ENCODE results near the gene PIGM. TPM values are rescaled to one million over a fixed set of nuclear protein-coding genes. Genes with fewer than 3 reads are reported as not detected.
A peak's percentile ranks its signal among the peaks of the same experiment; 100 is the strongest.

PIGM gene
- total RNA-seq (2014; rRNA removed; shearing (Covaris generic)) = 6.0 and 6.3 TPM in 2 replicates

DNA sequence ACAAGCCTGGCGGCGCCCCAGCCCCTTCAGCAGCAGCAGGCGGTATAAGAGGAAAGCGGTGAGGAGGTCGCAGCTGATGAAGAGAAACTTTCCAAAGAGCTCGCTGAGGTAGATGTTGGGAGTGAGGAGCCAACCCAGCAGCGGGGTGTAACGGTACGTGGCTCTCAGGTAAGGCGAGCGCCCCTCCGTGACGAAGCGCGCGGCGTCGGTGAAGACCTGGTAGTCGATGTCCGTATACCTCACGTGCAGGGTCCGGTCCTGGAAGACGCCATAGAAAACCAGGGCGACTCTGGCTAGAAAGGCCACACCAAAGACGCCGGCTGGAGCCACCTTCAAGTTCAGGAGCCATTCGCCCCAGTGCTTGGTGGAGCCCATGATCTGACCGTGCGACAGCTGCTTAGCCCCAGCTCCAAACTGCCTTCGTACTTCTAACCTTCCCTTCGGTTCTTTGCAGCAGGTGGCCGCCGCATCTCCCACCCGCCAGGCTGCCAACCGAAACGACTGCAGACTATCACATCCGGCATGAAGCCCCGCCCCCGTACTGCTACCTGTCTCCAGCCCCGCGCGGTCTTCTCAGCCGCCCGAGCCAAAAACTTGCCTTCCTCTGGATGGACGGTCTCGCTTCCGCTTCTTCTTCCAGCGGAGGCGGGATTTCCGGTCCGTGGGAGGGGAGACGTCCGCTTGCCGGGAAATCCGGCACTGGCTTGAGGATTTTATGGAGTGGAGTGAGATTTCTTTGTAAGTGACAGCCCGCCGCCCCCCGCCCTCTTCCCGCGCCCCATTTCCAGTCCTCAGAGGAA is at the start of gene PIGM:
PIGM (minus strand) TSS at position 626 of the 800 bp plus-strand sequence; CDS start at position 375, 251 bp downstream.
- peak; percentile 92 for DNase-seq (ENCODE audit: low spot score)

DNA sequence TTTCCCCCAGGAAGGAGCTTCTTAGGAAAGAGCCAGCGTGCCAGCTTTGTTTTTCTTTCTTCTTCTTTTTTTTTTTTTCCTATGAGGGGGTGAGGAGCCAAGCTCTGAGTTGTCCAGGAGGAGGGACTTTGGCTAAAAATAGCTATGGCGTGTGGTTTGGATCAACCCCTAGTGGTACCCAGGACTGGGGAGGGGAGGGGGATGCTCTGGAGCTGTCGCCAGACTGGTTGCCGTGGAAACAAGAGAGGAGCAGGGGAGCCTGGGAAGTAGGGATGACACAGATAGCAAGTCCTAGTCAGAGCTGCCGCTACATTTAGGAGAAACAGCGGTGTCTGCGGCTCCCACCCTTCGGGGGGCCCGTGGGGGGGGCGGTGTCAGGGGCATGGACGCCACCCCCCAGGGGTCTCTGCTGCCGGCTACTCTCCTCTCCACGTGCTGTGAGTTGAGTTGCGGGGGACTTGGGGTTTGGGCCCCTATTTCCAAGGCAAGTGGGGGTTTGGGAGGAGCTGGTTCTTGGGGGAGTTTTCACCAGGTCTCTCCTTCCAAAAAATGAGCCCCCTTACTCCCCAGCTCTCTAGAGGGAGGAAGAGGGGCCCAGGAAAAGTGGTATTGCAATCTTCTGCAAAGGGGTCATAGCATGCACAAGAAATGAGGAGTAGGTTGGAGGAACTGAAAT is 49.6 kb upstream of the PIGM start, which contains the start of gene KCNJ9:
KCNJ9 (plus strand) TSS at position 278 of the 676 bp plus-strand sequence. CDS start 2,493 bp downstream, outside the sequence.
- no peak for DNase-seq (ENCODE audit: low spot score)

GRCh38 chr1:160080381-160081100 is 48.8 kb upstream of the PIGM start:
- DNase-seq (ENCODE audit: low spot score) = peak; percentile 30

DNA sequence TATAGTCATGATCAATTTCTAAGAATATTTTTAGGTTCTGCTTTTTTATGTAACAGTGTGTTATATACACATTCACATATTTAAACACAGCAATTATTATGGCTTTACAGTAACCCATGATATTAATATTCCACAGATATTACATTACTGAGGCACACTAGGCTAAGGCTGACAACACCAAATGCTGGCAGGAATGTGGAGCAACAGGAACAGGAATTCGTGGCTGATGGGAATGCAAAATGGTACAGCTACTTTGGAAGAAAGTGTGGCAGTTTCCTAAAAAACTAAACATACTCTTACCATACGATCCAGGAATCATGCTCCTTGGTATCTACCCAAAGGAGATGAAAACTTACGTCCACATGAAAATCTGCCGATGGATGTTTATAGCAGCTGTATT is 47.7 kb upstream of the PIGM start:
- no peak for DNase-seq (ENCODE audit: low spot score)

- DNase-seq (ENCODE audit: low spot score) = no peak
Measured at GRCh38 chr1:160078512-160079195, 46.9 kb upstream of the PIGM start.

DNA sequence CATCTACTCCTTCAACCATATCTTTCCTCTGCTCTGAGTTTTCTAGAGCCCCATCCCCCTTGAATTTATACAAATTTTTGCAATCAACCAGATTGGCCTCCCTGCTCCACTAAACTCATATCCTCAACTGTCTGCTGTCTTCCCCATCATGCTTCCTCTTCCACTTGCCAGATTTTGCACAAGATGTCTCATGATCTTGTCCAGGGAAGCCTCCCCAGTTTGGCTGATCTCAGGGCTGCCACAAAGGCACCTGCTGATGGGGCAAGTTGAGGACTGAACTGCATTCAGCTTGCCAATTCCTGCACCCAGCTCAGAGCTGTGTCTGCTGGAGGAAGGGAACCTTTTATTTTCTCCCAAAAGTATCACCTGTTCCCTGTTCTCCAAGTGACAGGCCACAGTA is 45.7 kb upstream of the PIGM start:
- no peak for DNase-seq (ENCODE audit: low spot score)

DNA sequence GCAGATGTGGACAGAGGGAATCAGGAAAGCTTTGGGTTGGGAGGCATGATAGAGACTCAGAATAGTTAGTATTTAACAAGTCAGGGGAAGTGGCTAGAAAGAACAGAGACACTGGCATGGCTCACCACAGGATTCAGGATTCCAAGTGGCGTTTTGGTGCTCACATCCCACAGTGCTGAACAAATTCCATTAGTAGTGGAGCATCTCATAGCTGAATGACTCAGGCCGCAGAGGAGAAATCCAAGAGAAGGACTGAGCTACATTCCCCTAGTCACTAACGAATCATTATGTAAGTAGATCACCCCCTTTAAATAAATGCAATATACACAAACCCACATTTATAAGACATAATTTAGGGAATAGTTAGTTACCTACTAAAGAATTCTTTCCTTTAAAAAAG is 44.5 kb upstream of the PIGM start:
- no peak for DNase-seq (ENCODE audit: low spot score)

GRCh38 chr1:160075836-160076235 is 44.0 kb upstream of the PIGM start:
- DNase-seq (ENCODE audit: low spot score) = no peak

DNA sequence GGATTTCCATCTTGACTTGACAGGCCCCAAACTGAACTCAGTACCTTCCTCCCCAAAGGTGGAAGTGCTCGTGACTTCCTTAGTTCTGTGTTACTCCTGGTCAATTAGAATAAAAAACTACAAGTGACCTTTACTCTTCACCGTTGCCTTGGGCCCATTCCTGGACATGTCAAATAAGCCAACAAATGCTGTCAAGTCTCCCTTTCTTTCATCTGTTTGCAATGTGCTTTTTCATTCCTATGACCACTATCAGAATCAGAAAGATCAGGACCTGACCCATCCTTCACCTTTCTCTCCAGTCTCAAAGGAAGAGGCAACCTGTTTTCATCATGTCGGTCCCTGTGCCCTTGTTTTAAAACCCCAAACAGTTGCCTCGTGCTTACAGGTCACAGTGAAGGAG is 43.1 kb upstream of the PIGM start:
- DNase-seq (ENCODE audit: low spot score) = no peak

GRCh38 chr1:160071289-160071688 is 39.5 kb upstream of the PIGM start:
- no peak for DNase-seq (ENCODE audit: low spot score)

DNA sequence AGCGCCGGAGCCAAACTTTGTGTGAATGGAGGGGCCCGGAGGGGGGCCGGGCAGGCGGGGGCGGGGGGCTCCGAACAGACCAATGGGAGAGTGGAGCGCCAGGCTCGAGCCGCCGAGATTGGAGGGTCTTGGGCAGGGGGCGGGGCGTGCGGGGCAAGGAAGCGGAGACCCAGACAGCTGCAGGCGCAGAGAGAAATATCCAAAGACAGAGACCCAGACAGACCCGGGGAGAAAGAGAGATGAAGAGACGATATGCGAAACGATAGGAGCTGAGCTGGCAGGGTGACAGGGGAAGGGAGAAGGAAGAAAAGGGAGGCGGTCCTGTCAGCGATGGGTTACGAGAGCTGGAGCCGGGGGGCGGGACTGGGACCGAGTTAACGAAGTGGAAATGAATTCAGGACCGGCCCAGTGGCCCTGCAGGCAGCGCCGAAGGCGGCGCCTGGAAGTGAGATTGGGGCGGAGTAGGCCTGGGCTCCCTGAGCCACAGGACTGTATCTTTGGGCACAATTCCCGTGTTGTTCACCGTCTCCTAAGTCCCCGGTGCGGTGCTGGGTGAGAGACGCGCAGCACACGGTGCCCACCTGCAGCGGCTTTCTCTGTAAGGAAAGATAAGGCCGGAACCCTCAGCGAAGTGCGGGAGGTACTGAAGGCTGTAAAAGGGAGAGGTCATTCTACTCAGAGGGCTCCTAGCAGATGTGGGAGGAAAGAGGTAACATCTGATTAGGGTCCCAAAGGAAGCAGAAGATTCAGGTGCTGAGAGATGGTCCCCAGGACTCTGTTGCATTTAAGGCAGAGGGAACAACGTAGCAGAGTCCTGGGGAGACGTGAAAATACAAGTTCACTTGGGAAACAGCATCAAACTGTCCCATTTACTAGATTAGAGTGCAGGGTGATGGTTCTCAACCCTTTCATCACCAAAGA is 38.7 kb upstream of the PIGM start:
- no peak for DNase-seq (ENCODE audit: low spot score)

GRCh38 chr1:160069460-160070231 is 37.9 kb upstream of the PIGM start, which contains the start of gene KCNJ10:
KCNJ10 (minus strand) TSS chr1:160070160; CDS start chr1:160042532, 27,628 bp downstream.
- no peak for DNase-seq (ENCODE audit: low spot score)

GRCh38 chr1:160068225-160068624 is 36.4 kb upstream of the PIGM start:
- no peak for DNase-seq (ENCODE audit: low spot score)

DNA sequence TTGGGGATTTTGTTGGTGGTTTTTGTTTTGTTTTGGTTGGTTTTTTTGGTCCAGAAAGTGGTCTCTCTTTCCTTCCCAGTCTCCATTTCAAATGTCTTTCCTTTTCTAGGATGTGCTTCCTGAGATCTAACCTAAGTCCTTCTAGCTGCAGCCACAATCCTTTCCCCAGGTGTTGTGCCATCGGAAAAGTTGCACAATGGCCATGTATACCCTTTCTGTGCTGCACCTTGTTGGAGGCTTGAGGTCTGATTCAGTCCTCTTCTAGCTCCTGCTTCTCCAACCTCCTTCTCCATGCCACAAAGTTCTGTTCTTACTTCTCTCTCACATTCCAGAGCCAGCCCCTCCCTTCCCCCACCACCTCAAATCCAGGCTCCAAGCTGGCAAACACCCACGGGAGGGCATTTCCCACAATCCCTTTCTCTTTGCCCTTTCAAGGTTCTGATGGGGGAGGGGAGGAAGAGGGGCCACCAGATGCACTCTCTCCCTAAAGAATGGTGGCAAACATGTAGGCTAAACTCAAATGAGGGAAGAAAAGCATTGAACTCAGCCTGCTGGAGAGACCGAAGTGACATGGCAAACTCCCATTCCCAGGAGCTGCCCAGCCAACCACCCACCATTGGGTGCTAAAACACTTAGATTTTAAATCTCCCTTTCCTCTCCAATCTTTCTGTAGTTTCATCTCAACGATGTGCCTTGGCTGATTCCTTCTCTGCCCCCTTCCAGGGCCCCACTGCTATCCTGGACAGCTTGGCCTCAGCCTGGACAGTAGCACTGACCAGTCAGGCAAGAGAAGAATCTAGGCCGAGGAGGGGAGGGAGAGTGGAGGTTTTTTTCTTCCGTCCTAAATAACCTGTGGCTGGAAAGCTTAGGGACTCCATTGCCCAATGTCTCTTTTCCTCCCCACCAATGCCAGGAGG is 35.3 kb upstream of the PIGM start:
- no peak for DNase-seq (ENCODE audit: low spot score)

- DNase-seq (ENCODE audit: low spot score) = no peak
Measured at GRCh38 chr1:160064746-160065145, 33.0 kb upstream of the PIGM start.

DNA sequence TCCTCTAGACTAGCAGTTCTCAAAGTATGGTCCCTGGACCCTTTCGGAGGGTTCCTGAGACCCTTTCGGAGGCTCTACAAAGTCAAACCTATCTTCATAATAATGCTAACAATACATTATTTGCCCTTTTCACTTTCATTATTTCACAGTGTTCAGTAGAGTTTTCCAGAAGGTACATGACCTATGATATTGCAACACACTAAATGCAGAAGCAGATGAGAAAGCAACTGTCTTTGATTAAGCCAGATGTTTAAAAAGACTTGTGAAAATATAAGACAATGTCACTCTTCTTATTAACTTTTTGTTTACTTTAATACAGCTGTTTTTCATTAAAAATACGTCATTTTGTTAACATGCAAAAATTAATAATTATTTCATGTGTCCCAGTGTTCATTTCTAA is 32.4 kb upstream of the PIGM start:
- DNase-seq (ENCODE audit: low spot score) = no peak

DNA sequence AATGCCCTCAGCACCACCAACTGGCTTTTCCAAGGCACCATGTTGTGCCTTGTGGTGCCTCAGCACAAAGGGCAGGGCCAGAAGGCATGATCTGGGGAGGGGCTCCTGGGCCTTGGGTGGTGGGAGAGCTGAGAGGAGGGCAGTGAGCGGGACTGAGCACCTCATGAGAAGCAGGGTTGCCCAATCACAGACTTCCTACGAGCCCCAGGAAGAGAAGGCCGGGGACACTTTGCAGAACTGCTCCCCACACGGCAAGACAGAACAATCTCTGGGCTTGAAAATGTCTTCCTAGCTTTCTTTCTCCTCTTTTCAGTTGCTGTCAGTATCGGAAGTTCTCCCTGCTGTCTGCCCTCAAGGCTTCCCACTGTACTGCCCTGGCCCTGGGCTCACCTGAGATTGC is 31.4 kb upstream of the PIGM start:
- no peak for DNase-seq (ENCODE audit: low spot score)

GRCh38 chr1:160062230-160062532 is 30.4 kb upstream of the PIGM start:
- DNase-seq (ENCODE audit: low spot score) = no peak
